ENCODE measurements around the gene CUL4A.
A peak's percentile ranks its signal among the peaks of the same experiment; 100 is the strongest.

CUL4A gene

GRCh38 chr13:113295776-113296175 lies 86.4 kb downstream of the CUL4A start:
- peak overlapping the region; percentile 78 to 80 for H3K4me3 ChIP-seq (ENCODE audit: low read depth in 1 of 2, low read length in 1 of 2)
- peaks cover 34 to 36% of the 10 kb centered on the region in 2 experiments for H3K4me1 ChIP-seq (ENCODE audit: control insufficient read depth in 1 of 2, insufficient read depth in 1 of 2, low read depth in 1 of 2, low read length in 1 of 2)
- no peaks in the 10 kb centered on the region for H3K36me3 ChIP-seq
- no peak for TF ChIP-seq CTCF (IDR thresholded peaks at IDR 0.05)
- H3K27me3 ChIP-seq = peaks cover 34% of the 10 kb centered on the region
- peak overlapping the region; percentile 93 for H3K27ac ChIP-seq
- H3K9me3 ChIP-seq = no peaks in the 10 kb centered on the region

- peak; percentile 45 for TF ChIP-seq CTCF (IDR thresholded peaks at IDR 0.05)
- Histone ChIP-seq H3K36me3 (no peaks in the 10 kb centered on the region), H3K27me3 (peaks cover 22% of the 10 kb centered on the region), H3K4me3 (ENCODE audit: low read depth in 1 of 2, low read length in 1 of 2) (peak within 1 kb of the TSS; percentile 78 to 80), H3K9me3 (no peaks in the 10 kb centered on the region), H3K27ac (peak within 1 kb of the TSS; percentile 93), H3K4me1 (ENCODE audit: control insufficient read depth in 1 of 2, insufficient read depth in 1 of 2, low read depth in 1 of 2, low read length in 1 of 2) (peaks cover 33% of the 10 kb centered on the region in 2 experiments)
Observed at GRCh38 chr13:113296823-113297369, 87.5 kb downstream of the CUL4A start, which contains the start of gene LAMP1. LAMP1 (plus strand) TSS chr13:113297239; CDS start chr13:113297435, 196 bp downstream.

GRCh38 chr13:113297370-113298042 lies 88.1 kb downstream of the CUL4A start:
- Histone ChIP-seq H3K36me3 (peaks cover under 1% of the 10 kb centered on the region), H3K4me3 (ENCODE audit: low read depth in 1 of 2, low read length in 1 of 2) (peak overlapping the region; percentile 78 to 80), H3K27ac (peak overlapping the region; percentile 93), H3K4me1 (ENCODE audit: control insufficient read depth in 1 of 2, insufficient read depth in 1 of 2, low read depth in 1 of 2, low read length in 1 of 2) (peaks cover 27% of the 10 kb centered on the region in 2 experiments), H3K9me3 (no peaks in the 10 kb centered on the region), H3K27me3 (peaks cover 16% of the 10 kb centered on the region)
- no peak for TF ChIP-seq CTCF (IDR thresholded peaks at IDR 0.05)

GRCh38 chr13:113298043-113298945 lies 88.9 kb downstream of the CUL4A start:
- no peak for TF ChIP-seq CTCF (IDR thresholded peaks at IDR 0.05)
- Histone ChIP-seq H3K4me1 (ENCODE audit: control insufficient read depth in 1 of 2, insufficient read depth in 1 of 2, low read depth in 1 of 2, low read length in 1 of 2) (peaks cover 25 to 27% of the 10 kb centered on the region in 2 experiments), H3K9me3 (no peaks in the 10 kb centered on the region)

GRCh38 chr13:113299951-113300350 lies 90.5 kb downstream of the CUL4A start:
- H3K4me1 ChIP-seq (ENCODE audit: control insufficient read depth in 1 of 2, insufficient read depth in 1 of 2, low read depth in 1 of 2, low read length in 1 of 2) = peaks cover 25 to 27% of the 10 kb centered on the region in 2 experiments
- H3K9me3 ChIP-seq = no peaks in the 10 kb centered on the region

More at GRCh38 chr13:113298043-113298945, 88.9 kb downstream of the CUL4A start:
- Histone ChIP-seq H3K27ac (peak overlapping the region; percentile 93), H3K4me3 (ENCODE audit: low read depth in 1 of 2, low read length in 1 of 2) (peak overlapping the region; percentile 78 to 80), H3K27me3 (peaks cover 8% of the 10 kb centered on the region), H3K36me3 (peaks cover 8% of the 10 kb centered on the region)

More at GRCh38 chr13:113299951-113300350, 90.5 kb downstream of the CUL4A start:
- Histone ChIP-seq H3K27me3 (no peaks in the 10 kb centered on the region), H3K36me3 (peaks cover 8% of the 10 kb centered on the region), H3K4me3 (ENCODE audit: low read depth in 1 of 2, low read length in 1 of 2) (no peak overlapping the region), H3K27ac (no peak overlapping the region)
- TF ChIP-seq CTCF (IDR thresholded peaks at IDR 0.05) = no peak

Data from neutrophil (primary cell).